Natural killer cell (primary cell): ENCODE data around the gene ATP5PB. TPM values are rescaled to one million over a fixed set of nuclear protein-coding genes. Genes with fewer than 3 reads are reported as not detected.
A peak's percentile ranks its signal among the peaks of the same experiment; 100 is the strongest.

ENCODE experiments used
- ATAC-seq, 3 donors: fragments of 150-1000 bp in 2 of 3; fragments of 200-7000 bp in 1 of 3; cut with Tn5 transposase; 1 replicate in 1 of 3; 2 replicates in 2 of 3; pipeline ENCODE4 v1.10.0; 2021; ENCODE audit warnings: mild to moderate bottlenecking in 2 of 3, moderate library complexity in 2 of 3
- DNase-seq, 2 donors: peaks; one replicate each; pipeline versions ENCODE4 v3.0.0 to v3.0.0-alpha.2; 2013 to 2021; ENCODE audit warnings: mixed read lengths in 1 of 2
- H3K27ac ChIP-seq: one replicate; pipeline ENCODE4 v1.5.1; 2013; ENCODE audit warnings: mild to moderate bottlenecking, low read length
- H3K27me3 ChIP-seq: one replicate; pipeline ENCODE4 v1.6.1; 2013; ENCODE audit warnings: low read length; ENCODE audit not compliant: control insufficient read depth, insufficient read depth
- H3K36me3 ChIP-seq: one replicate; pipeline ENCODE4 v1.6.1; 2013; ENCODE audit warnings: low read length; ENCODE audit not compliant: control insufficient read depth, insufficient read depth
- H3K4me1 ChIP-seq: one replicate; pipeline ENCODE4 v1.6.1; 2013; ENCODE audit warnings: low read length; ENCODE audit not compliant: control insufficient read depth, insufficient read depth
- H3K4me3 ChIP-seq: one replicate; pipeline ENCODE4 v1.5.1; 2013; ENCODE audit warnings: low read length
- H3K9me3 ChIP-seq: one replicate; pipeline ENCODE4 v1.6.1; 2013; ENCODE audit warnings: low read length; ENCODE audit not compliant: control insufficient read depth, insufficient read depth
- H3K27ac Mint-ChIP-seq, 2 donors: one replicate each; pipeline ENCODE4 v1.8.0; 2022; ENCODE audit warnings: mild to moderate bottlenecking in 2 of 2, mixed read lengths in 2 of 2, moderate library complexity in 1 of 2
- H3K27me3 Mint-ChIP-seq, 2 donors: one replicate each; pipeline ENCODE4 v1.8.0; 2022; ENCODE audit warnings: low read depth in 2 of 2, mixed read lengths in 2 of 2
- H3K36me3 Mint-ChIP-seq: one replicate; pipeline ENCODE4 v1.8.0; 2022; ENCODE audit warnings: mixed read lengths
- H3K4me1 Mint-ChIP-seq, 2 donors: one replicate each; pipeline ENCODE4 v1.8.0; 2022; ENCODE audit warnings: mixed read lengths in 2 of 2
- H3K4me3 Mint-ChIP-seq: one replicate; pipeline ENCODE4 v1.8.0; 2022; ENCODE audit warnings: mild to moderate bottlenecking, moderate library complexity, mixed read lengths
- H3K9me3 Mint-ChIP-seq, 2 donors: one replicate each; pipeline ENCODE4 v1.8.0; 2022; ENCODE audit warnings: mixed read lengths in 2 of 2
- WGBS: methylation state at CpG from one replicate; pipeline ENCODE4 v1.1.7; 2013; ENCODE audit warnings: missing lambda C conversion rate; ENCODE audit not compliant: insufficient coverage; 5-methylcytosine and 5-hydroxymethylcytosine counted together
- intact Hi-C: fragments of 100-400 bp; cut with micrococcal nuclease; formaldehyde crosslinking; loops from one replicate; pipeline ENCODE4 v1.14.2; 2022
- total RNA-seq, 4 donors: library from RNA; stranded (reverse); fragments of 120-200 nt in 1 of 4; gene quantifications; one replicate each; pipeline versions ENCODE4 v1.2.3 to v1.2.4, GENCODE V29; 2013 to 2022
- TF ChIP-seq, protein P1 (sequence below): fragments of 200-600 bp; IDR thresholded peaks from one replicate; pipeline ENCODE4 v1.8.0; 2022; ENCODE audit warnings: antibody characterized with exemption

ATP5PB gene
- total RNA-seq, 3 donors from 2014 or later (not counting 1 experiment from before 2014, with no cell fraction given) = 105 to 115 (median 105) TPM

DNA sequence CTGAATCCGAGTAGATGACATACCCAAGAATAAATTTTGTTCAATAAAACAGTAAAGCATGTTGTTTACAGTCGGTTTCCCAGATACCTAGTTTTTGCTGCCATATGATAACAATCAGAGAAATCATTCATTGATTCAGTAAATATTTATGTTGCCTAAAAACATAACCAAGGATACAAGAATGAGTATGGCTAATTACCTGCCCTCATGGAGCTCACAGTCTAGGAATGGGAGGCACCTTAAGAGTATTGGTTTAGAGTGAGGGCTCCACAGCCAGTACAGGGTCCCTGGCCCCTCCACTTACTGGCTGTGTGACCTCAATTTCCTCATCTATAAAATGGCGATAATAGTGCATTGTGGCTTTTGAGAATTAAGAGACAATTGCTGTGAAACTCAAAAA lies 921 bp downstream of the ATP5PB start:
- Mint-ChIP-seq H3K4me3 (peak overlapping the region; percentile 99), H3K27ac (peak overlapping the region; percentile 97 to 100), H3K36me3 (no peaks in the 10 kb centered on the region), H3K9me3 (no peaks in the 10 kb centered on the region), H3K27me3 (no peaks in the 10 kb centered on the region), H3K4me1 (peaks cover 83 to 85% of the 10 kb centered on the region in 2 donors)
- no peak for DNase-seq
- Histone ChIP-seq H3K9me3 (no peaks in the 10 kb centered on the region), H3K4me1 (peaks cover 20% of the 10 kb centered on the region), H3K27ac (peak overlapping the region; percentile 73), H3K36me3 (peaks cover 31% of the 10 kb centered on the region), H3K27me3 (no peaks in the 10 kb centered on the region), H3K4me3 (peak overlapping the region; percentile 89)
- WGBS = 73% methylated on average over 2 of the region's 3 CpGs
- no peak for ATAC-seq
- TF ChIP-seq, protein P1, sequence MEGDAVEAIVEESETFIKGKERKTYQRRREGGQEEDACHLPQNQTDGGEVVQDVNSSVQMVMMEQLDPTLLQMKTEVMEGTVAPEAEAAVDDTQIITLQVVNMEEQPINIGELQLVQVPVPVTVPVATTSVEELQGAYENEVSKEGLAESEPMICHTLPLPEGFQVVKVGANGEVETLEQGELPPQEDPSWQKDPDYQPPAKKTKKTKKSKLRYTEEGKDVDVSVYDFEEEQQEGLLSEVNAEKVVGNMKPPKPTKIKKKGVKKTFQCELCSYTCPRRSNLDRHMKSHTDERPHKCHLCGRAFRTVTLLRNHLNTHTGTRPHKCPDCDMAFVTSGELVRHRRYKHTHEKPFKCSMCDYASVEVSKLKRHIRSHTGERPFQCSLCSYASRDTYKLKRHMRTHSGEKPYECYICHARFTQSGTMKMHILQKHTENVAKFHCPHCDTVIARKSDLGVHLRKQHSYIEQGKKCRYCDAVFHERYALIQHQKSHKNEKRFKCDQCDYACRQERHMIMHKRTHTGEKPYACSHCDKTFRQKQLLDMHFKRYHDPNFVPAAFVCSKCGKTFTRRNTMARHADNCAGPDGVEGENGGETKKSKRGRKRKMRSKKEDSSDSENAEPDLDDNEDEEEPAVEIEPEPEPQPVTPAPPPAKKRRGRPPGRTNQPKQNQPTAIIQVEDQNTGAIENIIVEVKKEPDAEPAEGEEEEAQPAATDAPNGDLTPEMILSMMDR = no peak
- intact Hi-C loops = no loop called here

- Histone ChIP-seq H3K4me1 (peaks cover 20% of the 10 kb centered on the region), H3K27ac (no peak overlapping the region), H3K36me3 (peaks cover 48% of the 10 kb centered on the region), H3K4me3 (no peak overlapping the region), H3K27me3 (no peaks in the 10 kb centered on the region), H3K9me3 (no peaks in the 10 kb centered on the region)
- TF ChIP-seq, protein P1 = no peak
- Mint-ChIP-seq H3K4me1 (peaks cover 78% of the 10 kb centered on the region in 2 donors), H3K9me3 (no peaks in the 10 kb centered on the region), H3K36me3 (no peaks in the 10 kb centered on the region), H3K27ac (no peak overlapping the region), H3K27me3 (no peaks in the 10 kb centered on the region), H3K4me3 (no peak overlapping the region)
- intact Hi-C loops = no loop called here
- 80% methylated on average over 1 of the region's 3 CpGs for WGBS
- ATAC-seq = no peak
- DNase-seq = no peak
Measured at GRCh38 chr1:111452581-111452980, 3.3 kb downstream of the ATP5PB start.

GRCh38 chr1:111453706-111454105 lies 4.4 kb downstream of the ATP5PB start:
- intact Hi-C loops = no loop called here
- H3K4me3 Mint-ChIP-seq = no peak overlapping the region
- H3K9me3 Mint-ChIP-seq = no peaks in the 10 kb centered on the region
- Histone ChIP-seq H3K27me3 (no peaks in the 10 kb centered on the region), H3K4me3 (no peak overlapping the region), H3K27ac (no peak overlapping the region), H3K36me3 (peaks cover 59% of the 10 kb centered on the region), H3K4me1 (peaks cover 15% of the 10 kb centered on the region), H3K9me3 (no peaks in the 10 kb centered on the region)
- no peak for ATAC-seq
- no peak for DNase-seq
- H3K27ac Mint-ChIP-seq = peak overlapping the region; percentile 2 to 42
- H3K36me3 Mint-ChIP-seq = no peaks in the 10 kb centered on the region
- H3K4me1 Mint-ChIP-seq = peaks cover 71 to 77% of the 10 kb centered on the region in 2 donors
- TF ChIP-seq, protein P1 = no peak
- 92% methylated on average over 1 of the region's 3 CpGs for WGBS
- no peaks in the 10 kb centered on the region for H3K27me3 Mint-ChIP-seq
